Body of pancreas (tissue), 4 donors: ENCODE measurements around the gene GTF2I.

Experiments
- POLR2A ChIP-seq, 3 donors: fragments of 450-650 bp; IDR thresholded peaks; one replicate each; pipeline ENCODE4 v1.6.1; 2016; ENCODE audit warnings: antibody characterized with exemption in 3 of 3, mild to moderate bottlenecking in 2 of 3
- TF ChIP-seq, protein P1 (sequence below), 7 experiments: fragments of 450-650 bp in 4 of 7; fragments of 200-600 bp in 3 of 7; sonication (generic) in 3 of 7; IDR thresholded peaks; one replicate each; pipeline ENCODE4 v1.5.1; 2016 to 2019; ENCODE audit warnings: antibody characterized with exemption in 7 of 7

- TF ChIP-seq POLR2A (IDR thresholded peaks at IDR 0.05), result no peak
- TF ChIP-seq, protein P1, sequence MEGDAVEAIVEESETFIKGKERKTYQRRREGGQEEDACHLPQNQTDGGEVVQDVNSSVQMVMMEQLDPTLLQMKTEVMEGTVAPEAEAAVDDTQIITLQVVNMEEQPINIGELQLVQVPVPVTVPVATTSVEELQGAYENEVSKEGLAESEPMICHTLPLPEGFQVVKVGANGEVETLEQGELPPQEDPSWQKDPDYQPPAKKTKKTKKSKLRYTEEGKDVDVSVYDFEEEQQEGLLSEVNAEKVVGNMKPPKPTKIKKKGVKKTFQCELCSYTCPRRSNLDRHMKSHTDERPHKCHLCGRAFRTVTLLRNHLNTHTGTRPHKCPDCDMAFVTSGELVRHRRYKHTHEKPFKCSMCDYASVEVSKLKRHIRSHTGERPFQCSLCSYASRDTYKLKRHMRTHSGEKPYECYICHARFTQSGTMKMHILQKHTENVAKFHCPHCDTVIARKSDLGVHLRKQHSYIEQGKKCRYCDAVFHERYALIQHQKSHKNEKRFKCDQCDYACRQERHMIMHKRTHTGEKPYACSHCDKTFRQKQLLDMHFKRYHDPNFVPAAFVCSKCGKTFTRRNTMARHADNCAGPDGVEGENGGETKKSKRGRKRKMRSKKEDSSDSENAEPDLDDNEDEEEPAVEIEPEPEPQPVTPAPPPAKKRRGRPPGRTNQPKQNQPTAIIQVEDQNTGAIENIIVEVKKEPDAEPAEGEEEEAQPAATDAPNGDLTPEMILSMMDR (IDR thresholded peaks at IDR 0.05), result no peak
These were observed 27.0 kb downstream of the GTF2I start for GRCh38 chr7:74684473-74684872.
